ENCODE results near the gene ANTXR1.

The ANTXR1 gene

GRCh38 chr2:69275490-69275889 lies 262.5 kb downstream of the ANTXR1 start:
- TF ChIP-seq CTCF (IDR thresholded peaks at IDR 0.05; ENCODE audit: extremely low read depth, insufficient read depth, missing control alignments) = no peak
- DNase-seq (ENCODE audit: low spot score) = no peak
- in situ Hi-C loops (cut with MboI; ENCODE audit: low pct_unique_long_range_greater_than_20kb, low sequenced_read_pairs, unreplicated experiment) = no loop called here

DNA sequence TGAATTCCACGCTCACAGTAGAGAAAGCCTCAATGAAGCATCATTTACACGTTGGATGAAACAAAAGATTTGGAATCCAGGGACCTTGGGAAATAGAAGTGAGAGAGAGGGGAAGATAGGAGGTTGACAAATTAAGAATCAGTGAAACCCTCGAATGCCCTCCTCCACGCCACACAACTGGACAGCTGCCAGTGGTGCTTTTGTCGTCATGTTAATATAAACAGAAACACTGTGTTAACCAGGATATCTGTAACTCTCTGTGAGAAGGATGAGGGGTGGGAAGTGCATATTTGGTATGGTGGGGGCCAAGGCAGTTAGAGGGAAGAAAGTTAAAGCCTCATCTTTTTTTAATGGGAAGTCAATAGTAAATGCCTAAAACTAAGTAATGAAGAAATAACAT lies 265.4 kb downstream of the ANTXR1 start:
- in situ Hi-C loops (cut with MboI; ENCODE audit: low pct_unique_long_range_greater_than_20kb, low sequenced_read_pairs, unreplicated experiment) = no loop called here
- DNase-seq (ENCODE audit: low spot score) = no peak
- no peak for TF ChIP-seq CTCF (IDR thresholded peaks at IDR 0.05; ENCODE audit: extremely low read depth, insufficient read depth, missing control alignments)

DNA sequence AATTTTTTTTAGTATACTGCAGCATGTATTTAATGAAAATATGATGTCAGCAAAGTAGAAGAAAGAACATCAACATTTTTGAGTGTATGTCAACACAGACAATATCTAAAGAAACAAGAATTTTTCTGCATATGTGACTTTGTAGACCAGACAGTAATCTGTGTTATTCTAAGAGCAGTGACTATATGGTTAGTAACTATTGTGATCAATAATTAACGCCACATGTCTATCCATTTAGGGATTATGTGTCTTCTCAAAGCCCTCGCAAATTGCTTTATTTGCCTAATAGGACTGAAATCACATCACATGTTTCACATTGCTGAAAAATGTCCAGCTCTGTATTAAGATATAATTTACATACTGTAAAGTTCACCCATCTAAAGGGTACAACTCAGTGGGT lies 266.2 kb downstream of the ANTXR1 start:
- in situ Hi-C loops (cut with MboI; ENCODE audit: low pct_unique_long_range_greater_than_20kb, low sequenced_read_pairs, unreplicated experiment) = no loop called here
- DNase-seq (ENCODE audit: low spot score) = no peak
- no peak for TF ChIP-seq CTCF (IDR thresholded peaks at IDR 0.05; ENCODE audit: extremely low read depth, insufficient read depth, missing control alignments)

DNA sequence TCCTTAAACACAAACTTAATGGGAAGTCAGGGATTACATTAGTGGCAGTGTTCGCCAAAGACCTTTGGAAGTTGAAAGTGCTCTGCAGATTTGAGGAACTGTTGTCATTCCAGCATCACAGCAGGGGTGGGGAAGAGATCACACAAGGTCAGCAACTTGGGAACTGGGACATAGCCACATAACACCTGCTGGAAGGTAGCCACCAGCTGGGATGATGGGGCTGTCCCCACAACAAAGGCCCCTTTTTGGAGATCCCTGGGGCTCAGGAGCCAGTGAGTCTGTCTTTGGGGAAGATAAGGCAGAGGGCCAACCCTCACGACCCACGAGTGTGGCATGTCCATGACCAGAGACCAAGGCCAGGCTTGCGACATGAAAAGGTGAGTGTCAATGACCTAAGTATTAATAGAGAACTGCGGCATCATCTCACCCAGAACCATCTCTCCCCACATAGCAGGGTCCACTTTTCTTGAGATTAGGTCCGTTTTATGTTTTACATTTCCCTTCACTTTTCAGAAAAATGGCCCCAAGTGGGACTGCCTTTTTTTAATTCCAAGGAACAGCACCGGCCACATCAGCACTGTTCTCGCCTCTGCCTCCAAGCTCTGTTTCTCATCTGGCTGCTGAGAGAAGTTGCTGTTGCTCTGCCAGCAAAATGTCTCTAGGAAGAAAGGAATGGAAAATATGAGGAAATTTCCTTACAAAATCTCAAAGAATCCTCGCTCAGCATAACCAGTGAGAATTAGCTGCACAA lies 267.1 kb downstream of the ANTXR1 start:
- no peak for TF ChIP-seq CTCF (IDR thresholded peaks at IDR 0.05; ENCODE audit: extremely low read depth, insufficient read depth, missing control alignments)
- in situ Hi-C loops (cut with MboI; ENCODE audit: low pct_unique_long_range_greater_than_20kb, low sequenced_read_pairs, unreplicated experiment) = no loop called here
- DNase-seq (ENCODE audit: low spot score) = no peak

- no peak for TF ChIP-seq CTCF (IDR thresholded peaks at IDR 0.05; ENCODE audit: extremely low read depth, insufficient read depth, missing control alignments)
- in situ Hi-C loops (cut with MboI; ENCODE audit: low pct_unique_long_range_greater_than_20kb, low sequenced_read_pairs, unreplicated experiment) = no loop called here
- no peak for DNase-seq (ENCODE audit: low spot score)
Observed at GRCh38 chr2:69280796-69281412, 267.9 kb downstream of the ANTXR1 start.

DNA sequence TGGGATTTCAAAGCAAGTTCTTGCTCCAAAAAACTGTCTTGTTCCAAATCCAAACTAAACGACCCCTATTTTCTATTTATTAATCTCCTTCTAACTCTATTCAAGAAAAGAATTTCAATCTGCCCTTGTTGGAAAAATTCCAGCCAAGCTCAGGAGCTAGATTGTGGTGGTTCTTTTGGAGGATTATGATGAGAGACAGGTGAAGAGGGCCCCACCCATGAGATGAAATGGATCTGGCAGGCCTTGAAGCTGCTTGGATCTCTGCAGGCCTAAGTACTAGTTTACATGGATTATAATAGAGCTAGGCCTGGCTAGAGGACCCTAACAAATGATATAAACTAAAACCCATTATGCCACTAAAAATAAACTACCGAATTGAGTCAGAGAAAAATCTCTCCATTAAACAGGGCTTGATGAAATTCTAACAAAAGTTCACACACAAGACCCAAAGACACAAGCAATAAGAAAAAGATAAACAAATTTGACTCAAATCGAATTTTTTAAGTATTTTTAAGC lies 272.5 kb downstream of the ANTXR1 start:
- no peak for DNase-seq (ENCODE audit: low spot score)
- TF ChIP-seq CTCF (IDR thresholded peaks at IDR 0.05; ENCODE audit: extremely low read depth, insufficient read depth, missing control alignments) = no peak
- in situ Hi-C loops (cut with MboI; ENCODE audit: low pct_unique_long_range_greater_than_20kb, low sequenced_read_pairs, unreplicated experiment) = no loop called here

Data from GM13977 (cell line).